MG63 (cell line): ENCODE data around the gene PTPRE. TPM values are rescaled to one million over a fixed set of nuclear protein-coding genes. Genes with fewer than 3 reads are reported as not detected.

Source experiments
- DNase-seq: peaks from one replicate; pipeline ENCODE4 v3.0.0-alpha.2; 2020
- H3K27me3 ChIP-seq: fragments of 250-450 bp; sonication (Bioruptor Pico); 2 replicates; pipeline ENCODE4 v1.5.1; 2020; ENCODE audit warnings: mild to moderate bottlenecking, moderate library complexity
- H3K36me3 ChIP-seq: fragments of 250-450 bp; sonication (Bioruptor Pico); 2 replicates; pipeline ENCODE4 v1.5.1; 2020; ENCODE audit warnings: mild to moderate bottlenecking, moderate library complexity
- H3K4me3 ChIP-seq: fragments of 250-450 bp; sonication (Bioruptor Pico); 2 replicates; pipeline ENCODE4 v1.5.1; 2020; ENCODE audit warnings: mild to moderate bottlenecking, moderate library complexity
- H3K9me3 ChIP-seq: fragments of 250-450 bp; sonication (Bioruptor Pico); 2 replicates; pipeline ENCODE4 v1.5.1; 2020; ENCODE audit warnings: mild to moderate bottlenecking, moderate library complexity
- total RNA-seq: library from RNA; depleted of rRNA; stranded (reverse); fragments of >200 nt; shearing (Covaris generic); gene quantifications from 2 replicates; pipeline ENCODE4 v1.2.3, GENCODE V29; 2014; ENCODE audit warnings: low replicate concordance

The PTPRE gene
- total RNA-seq, 1 experiment from 2014 or later = 0.86 TPM

DNA sequence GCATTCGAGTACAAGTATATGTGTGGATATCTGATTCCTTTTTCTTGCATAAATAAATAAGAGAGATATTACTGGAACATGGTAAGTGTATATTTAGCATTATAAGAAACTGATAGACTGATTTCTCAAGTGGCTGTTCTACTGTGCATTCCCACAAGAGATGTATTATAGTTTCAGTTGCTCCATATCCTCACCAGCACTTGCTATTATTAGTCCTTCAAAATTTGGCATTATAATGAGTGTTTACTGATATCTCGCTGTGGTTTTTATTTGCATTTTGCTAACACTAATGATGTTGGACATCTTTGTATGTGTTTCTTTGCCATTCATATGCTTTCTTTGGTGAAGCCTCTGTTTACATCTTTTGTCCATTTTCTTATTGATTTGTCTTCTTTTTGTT lies 9.7 kb upstream of the PTPRE start:
- no peak overlapping the region for H3K4me3 ChIP-seq
- H3K27me3 ChIP-seq = peaks cover 8% of the 10 kb centered on the region
- no peaks in the 10 kb centered on the region for H3K36me3 ChIP-seq
- no peak for DNase-seq
- H3K9me3 ChIP-seq = peaks cover 3% of the 10 kb centered on the region; the same call in 1 of the 2 replicates

DNA sequence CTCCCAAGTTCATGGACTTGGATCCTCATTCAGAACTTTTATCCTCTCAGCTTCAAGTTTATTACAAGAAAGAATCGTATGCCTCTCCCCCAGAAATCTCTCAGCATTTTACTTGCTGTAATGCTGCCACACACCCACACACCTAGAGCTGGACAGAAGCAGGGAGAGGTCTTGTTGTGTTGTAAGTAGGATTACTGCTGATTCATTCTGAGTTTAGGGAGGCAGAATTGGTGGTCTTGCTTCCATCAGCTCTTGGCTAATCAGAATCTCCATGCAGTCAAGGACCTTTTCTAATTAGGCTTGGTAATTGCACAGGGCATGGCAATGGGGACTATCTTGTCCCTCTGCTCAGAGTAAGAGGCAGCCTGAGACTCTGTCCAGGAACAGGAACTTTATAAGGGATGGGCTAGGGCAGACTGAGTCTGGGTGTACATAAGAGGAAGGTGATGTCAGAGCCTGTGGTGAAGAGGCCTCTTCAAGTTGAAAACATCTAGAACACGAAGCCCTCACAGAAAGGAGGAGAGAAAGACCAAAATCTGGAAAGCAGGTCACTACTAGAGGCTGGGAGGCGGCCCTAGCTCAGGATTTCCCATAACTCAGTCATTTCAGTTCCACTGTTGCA lies 7.0 kb upstream of the PTPRE start:
- Histone ChIP-seq H3K27me3 (peaks cover 3% of the 10 kb centered on the region; the same call in 1 of the 2 replicates), H3K36me3 (no peaks in the 10 kb centered on the region), H3K9me3 (peaks cover 3% of the 10 kb centered on the region; the same call in 1 of the 2 replicates), H3K4me3 (no peak overlapping the region)
- DNase-seq = no peak

GRCh38 chr10:127903789-127904188 lies 3.1 kb upstream of the PTPRE start:
- DNase-seq = no peak
- no peaks in the 10 kb centered on the region for H3K9me3 ChIP-seq
- no peak overlapping the region for H3K4me3 ChIP-seq
- no peaks in the 10 kb centered on the region for H3K27me3 ChIP-seq
- H3K36me3 ChIP-seq = no peaks in the 10 kb centered on the region

DNA sequence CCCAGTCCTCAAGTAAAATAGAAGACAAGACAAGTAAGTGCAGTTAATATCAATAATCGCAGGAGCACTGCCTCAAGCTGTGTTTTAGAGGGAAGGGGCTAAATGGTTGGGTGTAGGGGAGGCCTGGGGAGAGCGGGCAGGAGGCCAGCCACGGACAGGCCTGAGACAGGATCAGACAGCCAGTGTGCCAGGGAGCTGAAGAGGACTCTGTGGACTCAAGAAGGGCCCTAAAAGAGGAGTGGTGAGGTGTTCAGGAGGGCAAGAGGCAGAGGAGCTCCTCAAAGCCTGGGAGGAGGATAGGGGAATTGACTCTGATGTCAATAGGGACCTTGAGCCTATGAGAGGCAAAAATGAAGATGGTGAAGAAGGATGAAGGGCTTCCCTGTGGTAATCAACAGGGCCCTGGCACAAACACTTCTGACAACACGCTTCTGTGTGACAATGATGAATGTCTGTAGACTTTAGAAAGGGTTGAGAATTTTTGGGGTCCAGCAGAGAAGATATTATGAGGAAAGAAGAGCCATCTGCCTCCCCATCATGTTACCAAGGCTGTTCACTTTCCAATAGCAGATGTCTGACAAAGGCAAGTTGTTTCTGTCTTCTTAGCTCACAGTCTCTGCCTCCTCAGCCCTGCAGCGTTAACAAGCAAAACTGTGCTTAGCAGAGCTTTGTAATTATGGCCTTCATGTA lies 2.4 kb upstream of the PTPRE start:
- H3K4me3 ChIP-seq = no peak overlapping the region
- no peaks in the 10 kb centered on the region for H3K9me3 ChIP-seq
- H3K27me3 ChIP-seq = no peaks in the 10 kb centered on the region
- no peaks in the 10 kb centered on the region for H3K36me3 ChIP-seq
- no peak for DNase-seq

- H3K27me3 ChIP-seq = no peaks in the 10 kb centered on the region
- no peaks in the 10 kb centered on the region for H3K36me3 ChIP-seq
- H3K9me3 ChIP-seq = no peaks in the 10 kb centered on the region
- no peak overlapping the region for H3K4me3 ChIP-seq
- no peak for DNase-seq
These were observed 1.7 kb upstream of the PTPRE start for GRCh38 chr10:127905001-127905847.

DNA sequence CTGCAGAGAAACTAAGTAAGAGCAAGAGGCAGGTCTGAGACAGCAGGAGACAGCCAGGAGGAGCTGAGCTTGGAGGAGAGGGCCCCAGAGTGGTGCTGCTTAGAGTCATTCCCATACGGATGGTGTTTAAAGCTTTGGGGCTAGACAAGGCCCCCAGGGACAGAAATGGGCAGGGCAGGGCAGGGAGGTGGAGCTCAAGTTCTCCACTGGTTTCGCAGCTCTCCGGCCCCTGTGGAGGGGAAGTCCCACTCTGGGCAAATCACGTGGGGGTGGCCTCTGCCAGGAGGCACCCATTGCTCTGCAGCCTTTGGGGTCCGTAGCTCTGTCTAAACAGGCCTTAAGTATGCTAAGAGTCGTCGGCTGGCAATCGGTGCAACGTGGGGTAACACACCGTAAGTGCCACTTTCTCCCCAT lies 1.0 kb upstream of the PTPRE start:
- DNase-seq = no peak
- no peaks in the 10 kb centered on the region for H3K36me3 ChIP-seq
- H3K9me3 ChIP-seq = no peaks in the 10 kb centered on the region
- no peaks in the 10 kb centered on the region for H3K27me3 ChIP-seq
- no peak overlapping the region for H3K4me3 ChIP-seq

- H3K4me3 ChIP-seq = peak overlapping the region; percentile 50
These were observed 655 bp downstream of the PTPRE start for GRCh38 chr10:127907411-127908105.

GRCh38 chr10:127908106-127908958 lies 1.4 kb downstream of the PTPRE start:
- H3K27me3 ChIP-seq = no peaks in the 10 kb centered on the region
- H3K36me3 ChIP-seq = no peaks in the 10 kb centered on the region
- H3K4me3 ChIP-seq = peak overlapping the region; percentile 50; the same call in 1 of the 2 replicates
- H3K9me3 ChIP-seq = no peaks in the 10 kb centered on the region
- DNase-seq = peak; percentile 79

More at GRCh38 chr10:127907411-127908105, 655 bp downstream of the PTPRE start:
- Histone ChIP-seq H3K9me3 (no peaks in the 10 kb centered on the region), H3K27me3 (no peaks in the 10 kb centered on the region), H3K36me3 (no peaks in the 10 kb centered on the region)
- peak; percentile 65 for DNase-seq

- Histone ChIP-seq H3K9me3 (no peaks in the 10 kb centered on the region), H3K4me3 (no peak overlapping the region), H3K27me3 (no peaks in the 10 kb centered on the region), H3K36me3 (no peaks in the 10 kb centered on the region)
- no peak for DNase-seq
These were observed 2.0 kb downstream of the PTPRE start for GRCh38 chr10:127908959-127909267.

GRCh38 chr10:127909716-127910463 lies 3.0 kb downstream of the PTPRE start:
- H3K36me3 ChIP-seq = no peaks in the 10 kb centered on the region
- H3K4me3 ChIP-seq = no peak overlapping the region
- no peak for DNase-seq
- H3K9me3 ChIP-seq = no peaks in the 10 kb centered on the region
- no peaks in the 10 kb centered on the region for H3K27me3 ChIP-seq

GRCh38 chr10:127910464-127910770 lies 3.5 kb downstream of the PTPRE start:
- no peak overlapping the region for H3K4me3 ChIP-seq
- no peaks in the 10 kb centered on the region for H3K9me3 ChIP-seq
- no peaks in the 10 kb centered on the region for H3K27me3 ChIP-seq
- DNase-seq = no peak
- H3K36me3 ChIP-seq = no peaks in the 10 kb centered on the region

GRCh38 chr10:127911218-127911866 lies 4.4 kb downstream of the PTPRE start:
- no peaks in the 10 kb centered on the region for H3K9me3 ChIP-seq
- no peaks in the 10 kb centered on the region for H3K36me3 ChIP-seq
- no peaks in the 10 kb centered on the region for H3K27me3 ChIP-seq
- H3K4me3 ChIP-seq = no peak overlapping the region
- DNase-seq = no peak

DNA sequence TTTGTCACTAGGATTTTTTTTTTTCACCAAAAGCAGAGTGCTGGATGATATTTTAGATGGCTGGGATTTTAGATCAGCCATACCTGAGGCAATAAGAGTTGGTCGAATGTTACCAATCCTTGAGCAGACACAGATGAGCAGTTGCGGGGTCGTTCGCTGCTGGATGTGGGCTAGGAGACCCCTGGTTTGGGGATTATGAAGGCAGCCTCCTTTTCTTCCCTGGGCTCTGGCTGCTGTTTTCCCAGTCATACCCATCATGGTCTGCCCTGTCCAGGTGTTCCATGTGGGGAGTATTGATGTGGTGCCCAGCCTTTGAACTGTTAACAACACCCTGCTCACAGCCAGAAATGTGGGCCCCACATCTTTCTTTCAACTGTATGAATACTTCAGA lies 5.0 kb downstream of the PTPRE start:
- H3K36me3 ChIP-seq = no peaks in the 10 kb centered on the region
- H3K27me3 ChIP-seq = no peaks in the 10 kb centered on the region
- no peak for DNase-seq
- no peaks in the 10 kb centered on the region for H3K9me3 ChIP-seq
- H3K4me3 ChIP-seq = no peak overlapping the region

- H3K27me3 ChIP-seq = no peaks in the 10 kb centered on the region
- H3K9me3 ChIP-seq = no peaks in the 10 kb centered on the region
- DNase-seq = no peak
- H3K36me3 ChIP-seq = no peaks in the 10 kb centered on the region
- H3K4me3 ChIP-seq = no peak overlapping the region
These were observed 5.9 kb downstream of the PTPRE start for GRCh38 chr10:127912607-127913367.

DNA sequence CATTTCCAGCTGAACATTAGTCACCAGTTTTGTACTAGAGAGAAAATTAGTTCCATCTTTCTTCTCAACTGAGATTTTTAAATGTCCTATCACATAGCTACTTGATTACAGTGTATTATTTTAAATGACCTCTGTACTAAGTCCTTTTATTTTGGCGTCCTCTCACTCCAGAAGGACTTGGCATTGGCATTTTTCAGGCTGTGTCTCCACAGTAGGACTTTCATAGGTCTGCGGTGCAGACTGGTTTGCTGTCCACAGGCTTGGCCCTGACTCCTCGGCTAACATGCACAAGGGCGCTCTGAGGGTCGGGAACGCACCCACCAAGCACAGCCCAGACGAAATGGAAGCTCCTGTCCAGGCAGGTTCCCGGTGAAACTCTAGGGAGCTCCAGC lies 6.5 kb downstream of the PTPRE start:
- H3K4me3 ChIP-seq = no peak overlapping the region
- DNase-seq = no peak
- no peaks in the 10 kb centered on the region for H3K36me3 ChIP-seq
- no peaks in the 10 kb centered on the region for H3K27me3 ChIP-seq
- H3K9me3 ChIP-seq = no peaks in the 10 kb centered on the region
